Measurements from ENCODE around the gene SLC2A6.

Gene SLC2A6

DNA sequence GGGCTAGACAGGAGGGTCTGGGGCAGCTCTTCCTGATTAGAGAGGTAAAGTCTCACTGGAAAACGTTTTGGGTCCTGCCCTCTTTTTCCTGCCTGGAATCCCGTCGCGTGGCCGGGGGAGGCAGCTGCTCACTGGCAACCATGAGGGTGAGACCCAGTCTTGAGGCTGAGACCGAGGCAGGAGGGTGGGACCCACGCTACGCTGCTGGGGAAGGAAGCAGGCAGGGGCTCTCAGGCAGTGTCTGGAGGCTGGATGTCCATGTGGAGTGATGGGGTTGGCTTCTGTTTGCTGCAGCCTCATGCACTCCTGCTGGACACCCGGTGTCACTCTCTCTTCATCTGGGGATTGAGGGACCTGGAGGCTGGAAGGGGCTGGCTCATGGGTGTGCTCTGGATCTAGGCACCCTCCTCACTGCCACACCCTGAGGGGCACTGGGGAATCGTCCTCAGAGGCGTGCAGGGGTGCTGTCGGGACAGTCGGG, 11.3 kb upstream of the SLC2A6 start:
- Histone ChIP-seq H3K4me1 (ENCODE audit: control insufficient read depth, insufficient read depth, low read length) (peaks cover 5% of the 10 kb centered on the region), H3K4me3 (ENCODE audit: low read length) (no peak overlapping the region), H3K9ac (ENCODE audit: low read length) (no peak overlapping the region), H3K27me3 (ENCODE audit: control insufficient read depth, insufficient read depth, low read length) (no peaks in the 10 kb centered on the region), H3K9me3 (ENCODE audit: control insufficient read depth, low read length) (no peaks in the 10 kb centered on the region), H3K36me3 (ENCODE audit: control insufficient read depth, insufficient read depth, low read length) (no peaks in the 10 kb centered on the region)

GRCh38 chr9:133489253-133490190, 10.6 kb upstream of the SLC2A6 start:
- H3K36me3 ChIP-seq (ENCODE audit: control insufficient read depth, insufficient read depth, low read length): no peaks in the 10 kb centered on the region
- no peaks in the 10 kb centered on the region for H3K9me3 ChIP-seq (ENCODE audit: control insufficient read depth, low read length)
- H3K27me3 ChIP-seq (ENCODE audit: control insufficient read depth, insufficient read depth, low read length): no peaks in the 10 kb centered on the region
- H3K9ac ChIP-seq (ENCODE audit: low read length): no peak overlapping the region
- peaks cover 5% of the 10 kb centered on the region for H3K4me1 ChIP-seq (ENCODE audit: control insufficient read depth, insufficient read depth, low read length)
- H3K4me3 ChIP-seq (ENCODE audit: low read length): no peak overlapping the region

GRCh38 chr9:133488686-133489252, 9.9 kb upstream of the SLC2A6 start:
- Histone ChIP-seq H3K4me1 (ENCODE audit: control insufficient read depth, insufficient read depth, low read length) (peaks cover 5% of the 10 kb centered on the region), H3K9me3 (ENCODE audit: control insufficient read depth, low read length) (no peaks in the 10 kb centered on the region), H3K27me3 (ENCODE audit: control insufficient read depth, insufficient read depth, low read length) (no peaks in the 10 kb centered on the region), H3K4me3 (ENCODE audit: low read length) (no peak overlapping the region), H3K9ac (ENCODE audit: low read length) (no peak overlapping the region), H3K36me3 (ENCODE audit: control insufficient read depth, insufficient read depth, low read length) (no peaks in the 10 kb centered on the region)

DNA sequence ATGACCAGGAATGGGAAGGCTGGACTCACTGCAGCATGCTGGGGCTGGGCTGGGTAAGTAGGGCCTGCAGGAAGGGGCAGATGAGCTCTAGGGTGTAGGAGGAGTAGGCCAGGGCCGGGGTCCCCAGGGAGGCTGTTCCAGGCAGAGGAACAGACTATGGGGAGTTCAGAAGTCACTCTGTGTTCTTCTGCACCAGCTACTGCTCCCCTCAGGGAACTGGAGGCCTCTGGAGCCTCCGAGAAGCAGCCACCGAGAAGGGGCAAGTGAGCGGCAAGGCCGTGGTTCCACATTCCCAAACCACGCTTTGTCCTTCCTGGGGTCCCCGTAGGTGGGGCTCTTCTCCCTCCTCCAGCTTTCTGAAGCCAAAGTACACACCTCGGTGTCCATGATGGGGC, 8.4 kb upstream of the SLC2A6 start:
- H3K9me3 ChIP-seq (ENCODE audit: control insufficient read depth, low read length): no peaks in the 10 kb centered on the region
- no peak overlapping the region for H3K9ac ChIP-seq (ENCODE audit: low read length)
- no peak overlapping the region for H3K4me3 ChIP-seq (ENCODE audit: low read length)
- H3K27me3 ChIP-seq (ENCODE audit: control insufficient read depth, insufficient read depth, low read length): no peaks in the 10 kb centered on the region
- peaks cover 5% of the 10 kb centered on the region for H3K4me1 ChIP-seq (ENCODE audit: control insufficient read depth, insufficient read depth, low read length)
- H3K36me3 ChIP-seq (ENCODE audit: control insufficient read depth, insufficient read depth, low read length): no peaks in the 10 kb centered on the region

- Histone ChIP-seq H3K9ac (ENCODE audit: low read length) (no peak overlapping the region), H3K4me3 (ENCODE audit: low read length) (no peak overlapping the region)
Measured at GRCh38 chr9:133485531-133486260, 6.8 kb upstream of the SLC2A6 start.

DNA sequence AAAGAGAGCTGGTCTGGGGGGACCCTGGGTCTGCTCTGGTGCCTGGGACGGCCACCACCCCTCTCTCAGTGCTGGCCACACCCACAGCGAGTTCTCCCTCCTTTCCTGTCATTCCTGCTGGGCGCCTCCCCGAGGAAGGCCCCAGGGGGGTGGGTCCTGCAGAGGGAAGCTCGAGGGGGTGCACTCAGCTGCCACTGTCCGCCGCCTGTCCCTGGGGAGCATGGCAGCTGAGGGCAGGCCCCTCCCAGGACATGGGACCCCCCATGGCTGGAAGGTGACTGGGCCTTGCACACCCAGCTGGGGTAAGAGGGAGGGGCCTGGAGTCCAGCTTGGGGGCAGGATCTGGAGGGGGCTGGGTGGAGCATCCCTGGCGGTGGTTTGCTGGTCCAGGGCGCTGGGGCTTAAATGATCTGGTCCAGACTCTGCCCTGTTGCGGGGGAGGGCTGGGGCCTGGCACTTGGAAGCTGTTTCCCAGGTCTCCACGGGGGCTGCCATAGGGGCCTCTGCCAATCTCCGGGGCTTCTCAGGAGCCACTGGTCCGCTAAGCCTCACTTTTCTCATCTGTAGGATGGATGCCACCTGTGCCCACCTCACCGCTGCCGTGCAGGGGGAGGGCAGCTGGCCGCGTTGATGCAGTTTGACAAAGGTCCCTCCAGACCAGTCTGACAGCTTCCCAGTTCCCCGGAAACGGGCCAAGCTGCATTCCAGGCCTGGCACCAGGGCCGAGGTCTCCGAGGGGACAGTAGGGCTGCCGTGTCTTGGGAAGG, 6.0 kb upstream of the SLC2A6 start:
- H3K27me3 ChIP-seq (ENCODE audit: control insufficient read depth, insufficient read depth, low read length): no peaks in the 10 kb centered on the region
- H3K4me1 ChIP-seq (ENCODE audit: control insufficient read depth, insufficient read depth, low read length): peaks cover 5% of the 10 kb centered on the region
- no peaks in the 10 kb centered on the region for H3K36me3 ChIP-seq (ENCODE audit: control insufficient read depth, insufficient read depth, low read length)
- H3K4me3 ChIP-seq (ENCODE audit: low read length): no peak overlapping the region
- no peak overlapping the region for H3K9ac ChIP-seq (ENCODE audit: low read length)
- H3K9me3 ChIP-seq (ENCODE audit: control insufficient read depth, low read length): no peaks in the 10 kb centered on the region

More at GRCh38 chr9:133485531-133486260, 6.8 kb upstream of the SLC2A6 start:
- H3K4me1 ChIP-seq (ENCODE audit: control insufficient read depth, insufficient read depth, low read length): peaks cover 5% of the 10 kb centered on the region
- H3K9me3 ChIP-seq (ENCODE audit: control insufficient read depth, low read length): no peaks in the 10 kb centered on the region
- no peaks in the 10 kb centered on the region for H3K36me3 ChIP-seq (ENCODE audit: control insufficient read depth, insufficient read depth, low read length)
- H3K27me3 ChIP-seq (ENCODE audit: control insufficient read depth, insufficient read depth, low read length): no peaks in the 10 kb centered on the region

DNA sequence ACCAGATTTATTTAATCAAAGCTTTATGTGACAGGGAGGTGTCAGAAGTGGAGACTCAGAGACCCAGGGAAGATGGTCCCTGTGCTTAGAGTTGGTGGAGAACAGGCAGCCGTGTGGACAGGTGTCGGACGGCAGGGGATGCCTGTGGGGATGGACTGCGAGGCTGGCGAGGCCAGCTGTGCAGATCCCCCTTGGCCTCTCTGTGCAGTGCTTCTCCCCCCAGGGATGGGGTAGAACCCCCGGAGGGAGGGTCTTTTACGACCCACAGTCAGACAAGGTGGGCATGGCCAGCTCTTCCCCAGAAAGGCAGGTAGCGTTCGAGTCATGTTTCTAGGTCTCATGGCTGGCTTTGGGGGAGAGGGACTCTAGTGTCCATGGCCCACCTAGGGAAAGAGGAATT, 4.7 kb upstream of the SLC2A6 start:
- Histone ChIP-seq H3K9ac (ENCODE audit: low read length) (no peak overlapping the region), H3K36me3 (ENCODE audit: control insufficient read depth, insufficient read depth, low read length) (no peaks in the 10 kb centered on the region), H3K4me1 (ENCODE audit: control insufficient read depth, insufficient read depth, low read length) (peaks cover 15% of the 10 kb centered on the region), H3K4me3 (ENCODE audit: low read length) (no peak overlapping the region), H3K9me3 (ENCODE audit: control insufficient read depth, low read length) (no peaks in the 10 kb centered on the region), H3K27me3 (ENCODE audit: control insufficient read depth, insufficient read depth, low read length) (peaks cover 2% of the 10 kb centered on the region)

DNA sequence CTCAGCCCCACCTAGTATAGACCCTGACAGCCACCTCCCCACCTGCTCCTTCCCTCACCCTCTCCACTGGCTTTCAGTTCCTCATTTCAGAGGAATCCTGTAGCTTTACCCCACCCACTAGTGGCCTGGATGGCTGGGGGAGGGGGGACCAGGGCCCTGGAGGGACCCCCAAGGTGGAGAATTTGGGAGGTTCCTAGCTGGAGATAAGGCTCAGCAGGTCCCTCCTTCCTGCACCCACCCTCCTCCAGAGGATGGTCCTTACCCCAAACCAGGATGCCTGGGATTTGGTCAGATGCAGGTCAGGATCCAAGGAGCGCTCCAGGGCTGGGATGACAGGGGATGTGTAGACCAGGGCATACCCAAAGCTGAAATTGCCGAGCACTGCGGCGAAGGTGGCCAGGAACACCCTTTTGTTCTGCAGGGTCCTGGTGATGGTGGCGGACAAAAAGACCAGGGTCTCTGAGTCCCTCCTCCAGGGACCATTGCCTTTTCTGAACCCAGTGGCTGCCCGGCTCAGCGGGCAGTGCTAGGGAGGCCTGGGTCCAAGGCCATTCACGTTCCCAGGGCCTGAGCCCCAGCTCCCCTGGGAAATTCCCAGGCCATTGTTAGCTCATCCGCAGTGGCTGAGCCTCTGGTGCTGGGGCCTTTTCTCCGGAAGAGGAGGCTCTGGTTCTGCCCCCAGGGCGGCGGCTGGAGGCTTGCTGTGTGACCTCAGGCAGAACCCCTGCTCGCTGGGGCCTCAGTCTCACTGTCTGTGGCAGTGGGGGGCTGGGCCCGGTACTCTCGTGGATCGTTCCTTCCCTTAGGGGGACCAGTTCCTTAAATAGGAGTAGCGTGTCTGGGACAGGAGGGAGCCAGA, 678 bp downstream of the SLC2A6 start:
- Histone ChIP-seq H3K9ac (ENCODE audit: low read length) (peak overlapping the region; percentile 43), H3K27me3 (ENCODE audit: control insufficient read depth, insufficient read depth, low read length) (peaks cover 2% of the 10 kb centered on the region), H3K9me3 (ENCODE audit: control insufficient read depth, low read length) (no peaks in the 10 kb centered on the region), H3K36me3 (ENCODE audit: control insufficient read depth, insufficient read depth, low read length) (no peaks in the 10 kb centered on the region), H3K4me3 (ENCODE audit: low read length) (peak overlapping the region; percentile 31), H3K4me1 (ENCODE audit: control insufficient read depth, insufficient read depth, low read length) (peaks cover 17% of the 10 kb centered on the region)

GRCh38 chr9:133477461-133477860, 1.4 kb downstream of the SLC2A6 start:
- H3K27me3 ChIP-seq (ENCODE audit: control insufficient read depth, insufficient read depth, low read length): peaks cover 2% of the 10 kb centered on the region
- no peaks in the 10 kb centered on the region for H3K9me3 ChIP-seq (ENCODE audit: control insufficient read depth, low read length)
- H3K9ac ChIP-seq (ENCODE audit: low read length): no peak overlapping the region
- no peak overlapping the region for H3K4me3 ChIP-seq (ENCODE audit: low read length)
- H3K36me3 ChIP-seq (ENCODE audit: control insufficient read depth, insufficient read depth, low read length): no peaks in the 10 kb centered on the region
- H3K4me1 ChIP-seq (ENCODE audit: control insufficient read depth, insufficient read depth, low read length): peaks cover 23% of the 10 kb centered on the region

DNA sequence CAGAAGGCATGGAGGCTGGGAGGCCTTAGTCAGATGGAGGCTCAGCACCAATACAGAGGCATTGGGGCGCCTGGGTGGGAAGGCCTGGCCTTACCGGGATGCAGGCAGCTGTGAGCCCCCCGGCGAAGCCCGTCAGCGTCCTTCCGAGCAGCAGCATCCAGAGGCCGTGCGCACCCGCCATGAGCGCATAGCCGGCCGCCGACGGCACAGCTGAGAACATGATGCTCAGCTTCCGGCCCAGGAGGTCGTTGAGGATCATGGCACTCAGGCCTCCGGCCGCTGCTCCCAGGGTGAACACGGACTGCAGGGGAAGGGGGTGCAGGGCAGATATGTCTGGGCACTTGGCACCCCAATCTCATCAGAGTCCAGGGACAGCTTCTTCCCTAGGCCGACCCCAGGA, 2.0 kb downstream of the SLC2A6 start:
- Histone ChIP-seq H3K9ac (ENCODE audit: low read length) (no peak overlapping the region), H3K9me3 (ENCODE audit: control insufficient read depth, low read length) (no peaks in the 10 kb centered on the region), H3K36me3 (ENCODE audit: control insufficient read depth, insufficient read depth, low read length) (no peaks in the 10 kb centered on the region), H3K4me3 (ENCODE audit: low read length) (no peak overlapping the region), H3K27me3 (ENCODE audit: control insufficient read depth, insufficient read depth, low read length) (peaks cover 2% of the 10 kb centered on the region), H3K4me1 (ENCODE audit: control insufficient read depth, insufficient read depth, low read length) (peaks cover 28% of the 10 kb centered on the region)
